Measurements from ENCODE around the gene LRPAP1.

DNA sequence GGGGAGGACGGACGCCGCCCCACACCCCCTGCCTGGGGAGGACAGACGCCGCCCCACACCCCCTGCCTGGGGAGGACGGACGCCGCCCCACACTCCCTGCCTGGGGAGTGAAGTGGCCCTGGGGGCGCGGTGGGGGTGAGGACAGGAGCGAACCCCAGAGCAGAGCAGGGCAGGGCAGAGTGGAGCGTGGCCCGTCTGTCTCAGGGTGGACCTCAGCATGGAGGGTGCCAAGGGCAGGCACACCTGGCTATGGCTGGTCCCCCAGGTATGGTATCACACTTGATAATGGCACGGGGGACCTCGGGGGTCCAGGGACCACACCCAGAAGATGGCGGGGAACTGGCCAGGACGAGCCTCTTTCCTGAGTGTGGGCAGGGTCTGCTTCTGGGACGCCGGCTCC, 9.6 kb downstream of the LRPAP1 start:
- TF ChIP-seq, protein P1, sequence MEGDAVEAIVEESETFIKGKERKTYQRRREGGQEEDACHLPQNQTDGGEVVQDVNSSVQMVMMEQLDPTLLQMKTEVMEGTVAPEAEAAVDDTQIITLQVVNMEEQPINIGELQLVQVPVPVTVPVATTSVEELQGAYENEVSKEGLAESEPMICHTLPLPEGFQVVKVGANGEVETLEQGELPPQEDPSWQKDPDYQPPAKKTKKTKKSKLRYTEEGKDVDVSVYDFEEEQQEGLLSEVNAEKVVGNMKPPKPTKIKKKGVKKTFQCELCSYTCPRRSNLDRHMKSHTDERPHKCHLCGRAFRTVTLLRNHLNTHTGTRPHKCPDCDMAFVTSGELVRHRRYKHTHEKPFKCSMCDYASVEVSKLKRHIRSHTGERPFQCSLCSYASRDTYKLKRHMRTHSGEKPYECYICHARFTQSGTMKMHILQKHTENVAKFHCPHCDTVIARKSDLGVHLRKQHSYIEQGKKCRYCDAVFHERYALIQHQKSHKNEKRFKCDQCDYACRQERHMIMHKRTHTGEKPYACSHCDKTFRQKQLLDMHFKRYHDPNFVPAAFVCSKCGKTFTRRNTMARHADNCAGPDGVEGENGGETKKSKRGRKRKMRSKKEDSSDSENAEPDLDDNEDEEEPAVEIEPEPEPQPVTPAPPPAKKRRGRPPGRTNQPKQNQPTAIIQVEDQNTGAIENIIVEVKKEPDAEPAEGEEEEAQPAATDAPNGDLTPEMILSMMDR (IDR thresholded peaks at IDR 0.05; ENCODE audit: low read length): no peak
- no peak for TF ChIP-seq EZH2 (IDR thresholded peaks at IDR 0.05; ENCODE audit: borderline replicate concordance, low read length)

Measured in OCI-LY1 (cell line).